HuH-7 (cell line): ENCODE results near the gene C1orf232.

Experiments used
- DNase-seq: peaks from one replicate; pipeline ENCODE4 v3.0.0; 2011; ENCODE audit warnings: low spot score

The C1orf232 gene

GRCh38 chr1:26177182-26177684 is 8.5 kb upstream of the C1orf232 start, which contains the start of gene CNKSR1:
Gene CNKSR1, plus strand, starts transcription at chr1:26177491. Its CDS starts 57 bp downstream, at chr1:26177548.
- no peak for DNase-seq

- no peak for DNase-seq
Measured at GRCh38 chr1:26175346-26175745, 6.6 kb upstream of the C1orf232 start.

- no peak for DNase-seq
Measured at GRCh38 chr1:26171084-26172072, 2.6 kb upstream of the C1orf232 start, which contains the start of gene ZNF593OS. Gene ZNF593OS, minus strand, starts transcription at chr1:26171832. Its CDS starts 171 bp downstream, at chr1:26171661.

- no peak for DNase-seq
Measured at GRCh38 chr1:26170472-26170821, 1.7 kb upstream of the C1orf232 start.

- peak; percentile 97 for DNase-seq
Measured at GRCh38 chr1:26169669-26170471, 1.1 kb upstream of the C1orf232 start, which contains the start of gene ZNF593. Gene ZNF593, plus strand, starts transcription at chr1:26169908. Its CDS starts 76 bp downstream, at chr1:26169984.

GRCh38 chr1:26169198-26169554 is 413 bp upstream of the C1orf232 start:
- DNase-seq, result no peak

GRCh38 chr1:26166719-26167281 is 2.0 kb downstream of the C1orf232 start:
- no peak for DNase-seq

- no peak for DNase-seq
Measured at GRCh38 chr1:26164861-26165842, 3.6 kb downstream of the C1orf232 start.

GRCh38 chr1:26164036-26164860 is 4.5 kb downstream of the C1orf232 start:
- peak; percentile 75 for DNase-seq

GRCh38 chr1:26163684-26164035 is 5.1 kb downstream of the C1orf232 start:
- no peak for DNase-seq

- DNase-seq, result peak; percentile 56
Measured at GRCh38 chr1:26162220-26162709, 6.5 kb downstream of the C1orf232 start.

- DNase-seq, result peak; percentile 64
Measured at GRCh38 chr1:26161415-26162219, 7.1 kb downstream of the C1orf232 start.

GRCh38 chr1:26160527-26161414 is 8.0 kb downstream of the C1orf232 start:
- DNase-seq, result no peak

- no peak for DNase-seq
Measured at GRCh38 chr1:26159743-26160039, 9.1 kb downstream of the C1orf232 start.

- DNase-seq, result no peak
Measured at GRCh38 chr1:26158908-26159742, 9.6 kb downstream of the C1orf232 start, which contains the start of gene FAM110D. Gene FAM110D, plus strand, starts transcription at chr1:26159079. Its CDS starts 2,213 bp downstream, at chr1:26161292.

GRCh38 chr1:26158271-26158907 is 10.4 kb downstream of the C1orf232 start:
- no peak for DNase-seq
